Left colon (tissue), 2 donors: Measurements from ENCODE around the gene MPZL3. TPM values are rescaled to one million over a fixed set of nuclear protein-coding genes. Genes with fewer than 3 reads are reported as not detected.

Source experiments
- ATAC-seq: fragments of 200-7000 bp; cut with Tn5 transposase; one replicate; pipeline ENCODE4 v1.9.1; 2020; ENCODE audit warnings: mild to moderate bottlenecking, moderate library complexity
- DNase-seq, 2 donors: peaks; one replicate each; pipeline ENCODE4 v3.0.0-alpha.2; 2020
- intact Hi-C, 2 donors: fragments of 100-400 bp; cut with DNase I in 1 of 2; cut with micrococcal nuclease in 1 of 2; formaldehyde crosslinking; loops; one replicate each; pipeline versions ENCODE4 v1.11.2 to v1.14.0; 2022; cut with DNase I, micrococcal nuclease
- long read RNA-seq: library from polyadenylated mRNA; unstranded; transcript quantifications from one replicate; pipeline ENCODE4 v2.0.0, GENCODE V29; 2021
- total RNA-seq, 2 donors: library from RNA; stranded (reverse); fragmentation: NEBNext Ultra II Directional; extraction: Animal tissue kit (Norgen Biotek cat#: 25700); gene quantifications; one replicate each; pipeline ENCODE4 v1.2.1, GENCODE V29; 2021
- donor health status: DM: no; HTN: no; CAD: no.
- donor health status: DM: yes; HTN: yes; CAD: no.

MPZL3 gene, protein sequence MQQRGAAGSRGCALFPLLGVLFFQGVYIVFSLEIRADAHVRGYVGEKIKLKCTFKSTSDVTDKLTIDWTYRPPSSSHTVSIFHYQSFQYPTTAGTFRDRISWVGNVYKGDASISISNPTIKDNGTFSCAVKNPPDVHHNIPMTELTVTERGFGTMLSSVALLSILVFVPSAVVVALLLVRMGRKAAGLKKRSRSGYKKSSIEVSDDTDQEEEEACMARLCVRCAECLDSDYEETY
- total RNA-seq, result 10 to 100 TPM in 1 of 2 donors, 1 to 10 TPM in 1; 6.3 to 12.8 TPM
- long read RNA-seq, partial matches to known transcripts, result 0 of 9 reads
- long read RNA-seq, other reads (novel, unspliced or antisense), result 4 of 9 reads

DNA sequence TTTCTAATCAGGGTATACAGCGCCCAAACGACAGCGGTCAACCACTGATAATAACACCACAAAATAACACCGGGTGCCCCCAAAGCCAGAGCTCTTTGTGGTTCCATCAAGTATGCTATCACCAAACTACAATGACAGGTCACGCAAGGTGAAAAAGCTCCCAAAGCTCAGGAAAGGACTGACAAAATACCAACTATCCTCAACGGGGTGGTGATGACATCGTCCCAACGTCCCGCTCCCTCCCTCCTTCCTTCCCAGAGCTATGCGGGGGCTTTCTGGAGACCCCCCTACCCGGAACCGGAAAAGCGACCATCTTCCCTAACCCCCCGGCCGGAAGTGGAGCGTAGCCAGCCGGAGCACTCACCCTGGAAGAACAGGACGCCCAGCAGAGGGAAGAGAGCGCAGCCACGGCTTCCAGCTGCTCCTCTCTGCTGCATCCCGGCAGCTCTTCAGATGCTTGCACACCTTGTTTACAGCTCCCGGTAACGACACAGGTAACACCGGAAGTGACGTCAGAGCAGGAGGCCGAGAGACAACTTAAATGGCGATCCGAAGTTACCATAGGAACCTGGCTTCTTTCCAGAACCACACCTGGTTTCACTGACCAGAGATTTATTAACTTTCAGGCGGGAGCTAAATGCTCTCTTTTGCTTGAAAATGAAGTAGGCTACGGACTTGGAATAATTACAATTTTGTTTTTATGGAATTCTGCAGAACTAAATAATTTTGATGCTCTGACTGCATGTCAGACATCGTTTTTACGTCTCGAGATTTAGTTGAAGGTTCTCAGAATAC, at the start of gene MPZL3:
Gene MPZL3 (minus strand): TSS at position 508 of the 795 bp plus-strand sequence. CDS start 71 bp downstream, at position 437.
- peak; percentile 97 for ATAC-seq
- peak; percentile 93 to 96 for DNase-seq
- intact Hi-C loops, result no loop called here

DNA sequence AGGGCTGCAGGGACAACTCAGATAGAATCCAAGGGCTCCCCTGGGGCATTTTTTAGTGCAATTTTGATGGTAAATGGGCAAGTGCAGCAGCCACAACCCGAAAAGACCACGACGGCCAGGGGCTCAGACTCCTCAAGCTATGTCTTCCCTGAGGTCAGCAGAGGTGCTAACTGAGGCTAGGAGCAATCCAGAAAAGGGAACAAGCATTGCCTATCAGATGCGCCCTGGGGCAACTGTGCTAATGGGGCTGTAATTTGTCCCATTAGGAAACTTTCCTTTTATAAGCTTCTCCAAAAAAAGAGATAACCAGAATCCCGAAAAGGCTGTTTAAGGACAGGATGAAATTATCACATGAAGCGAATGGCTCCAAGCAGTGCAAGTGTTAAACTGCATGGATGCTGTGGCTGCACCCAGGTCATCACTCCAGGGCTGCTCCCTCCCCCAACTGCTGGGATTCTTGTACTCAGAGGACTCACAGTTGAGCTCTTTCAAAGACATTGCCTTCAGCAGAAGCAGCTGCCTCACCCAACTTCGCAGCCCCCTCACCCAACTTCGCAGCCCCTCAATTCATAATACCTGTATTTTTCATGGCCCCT, 49.5 kb upstream of the MPZL3 start:
- intact Hi-C loops, result no loop called here
- ATAC-seq, result no peak
- no peak for DNase-seq

DNA sequence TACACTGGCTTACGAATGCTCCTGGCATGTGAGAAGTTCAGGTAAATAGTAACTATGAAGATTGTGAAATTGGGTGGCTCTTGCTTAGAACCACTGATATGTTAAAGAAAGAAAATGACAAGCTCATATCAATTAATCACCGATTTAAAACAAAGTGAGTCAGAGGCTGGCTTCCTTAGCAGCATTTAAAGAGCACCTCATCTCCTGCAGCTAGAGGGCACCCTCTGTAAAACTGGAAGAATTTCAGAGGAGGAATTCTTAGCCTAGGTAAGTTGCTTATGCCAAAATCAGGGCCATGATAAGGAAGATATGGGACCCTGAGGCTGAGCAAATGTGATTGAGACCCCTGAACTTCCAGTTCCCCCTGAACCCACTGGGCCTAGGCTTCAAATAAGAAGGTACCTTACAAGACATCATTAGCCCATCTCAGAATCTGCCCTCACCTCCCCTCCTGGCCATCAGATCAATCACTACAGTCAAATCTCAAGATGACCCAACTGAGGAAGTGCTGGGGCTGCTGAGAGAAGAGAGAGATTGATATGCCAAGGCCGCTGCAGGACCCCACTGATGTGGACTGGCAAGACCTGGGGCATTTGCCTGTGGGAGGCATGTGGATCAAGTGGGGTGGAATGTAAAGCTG, 43.8 kb upstream of the MPZL3 start:
- DNase-seq (peak in 1 of 2 donors; percentile 42), ATAC-seq (peak; percentile 63)
- intact Hi-C loops, result loop anchor here (10.0 kb wide), 1 partner anchor 59 kb away; the partner anchor contains the start of gene UBE4A (in 2 of the 2)

DNA sequence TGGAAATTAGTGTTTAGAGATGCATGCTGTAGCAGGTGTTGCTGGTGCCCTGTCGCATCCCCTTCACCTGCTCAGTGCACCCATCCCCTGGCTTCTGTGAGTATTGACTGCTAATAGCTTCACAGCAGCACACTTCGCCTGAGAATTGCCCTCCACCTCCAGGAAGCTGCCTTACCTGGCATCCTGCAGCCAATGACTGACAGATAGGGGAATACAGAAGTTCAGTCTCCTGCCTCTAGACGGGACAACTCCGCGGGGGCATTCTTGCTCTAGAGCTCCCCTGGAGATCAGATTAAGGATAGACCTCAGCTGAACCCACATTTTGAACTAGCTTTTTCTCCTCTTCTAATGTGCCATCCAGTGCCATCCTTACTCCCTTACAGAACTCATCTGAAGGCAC, 43.0 kb upstream of the MPZL3 start:
- ATAC-seq, result no peak
- intact Hi-C loops, result loop anchor here (10.0 kb wide), 1 partner anchor 60 kb away; the partner anchor contains the start of gene UBE4A (in 2 of the 2)
- no peak for DNase-seq

DNA sequence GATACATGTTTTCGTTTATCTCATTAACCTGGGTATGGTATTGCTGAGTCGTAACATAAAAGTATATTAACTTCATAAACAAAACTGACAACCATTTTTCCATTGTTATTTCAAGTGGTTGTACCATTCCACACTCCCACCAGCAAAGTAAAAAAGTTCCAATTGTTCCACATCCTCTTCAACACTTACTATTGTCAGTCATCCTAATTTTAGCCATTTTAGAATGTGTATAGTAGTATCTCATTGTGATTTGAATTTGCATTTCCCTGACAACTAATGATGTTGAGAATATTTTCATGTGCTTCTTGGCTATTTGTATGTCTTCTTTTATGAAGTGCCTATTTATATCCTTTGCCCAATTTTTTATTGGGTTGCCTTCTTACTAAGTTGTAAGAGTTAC, 41.9 kb upstream of the MPZL3 start:
- DNase-seq (no peak), ATAC-seq (no peak)
- intact Hi-C loops, result loop anchor here (5.0 to 10.0 kb wide), 2 partner anchors 61 to 97 kb away; partner anchors contain the start of gene UBE4A (in 2 of the 2)

DNA sequence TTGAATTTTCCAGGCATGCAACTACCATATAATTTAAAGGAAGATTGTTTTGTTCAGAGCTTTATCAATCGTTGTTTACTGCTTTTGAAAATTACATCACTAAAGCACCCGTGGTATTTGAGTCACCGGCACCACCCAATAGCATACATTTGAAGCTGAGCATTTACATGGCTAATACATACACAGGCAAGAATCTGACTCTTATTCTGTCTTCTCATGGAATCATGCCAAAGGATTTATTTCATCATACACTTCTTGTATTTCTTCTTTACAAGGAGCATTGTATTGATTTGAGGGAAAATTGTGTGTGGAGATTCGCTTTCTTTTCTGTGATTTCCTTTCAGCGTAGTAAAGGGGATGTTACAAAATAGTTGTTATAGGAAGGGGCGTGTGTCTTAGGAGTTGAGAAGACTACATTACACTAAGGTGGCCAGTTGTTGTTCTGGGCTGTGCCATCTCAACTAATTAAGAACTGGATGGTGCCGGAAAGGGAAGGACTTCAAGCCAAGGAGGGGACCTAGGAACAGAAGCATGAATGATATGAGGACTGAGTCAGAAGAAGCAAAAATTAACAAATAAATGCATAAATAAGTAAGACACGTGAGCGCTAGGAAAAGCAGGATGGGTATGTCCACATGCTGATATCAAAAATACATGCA, 39.4 kb upstream of the MPZL3 start:
- ATAC-seq, result no peak

DNA sequence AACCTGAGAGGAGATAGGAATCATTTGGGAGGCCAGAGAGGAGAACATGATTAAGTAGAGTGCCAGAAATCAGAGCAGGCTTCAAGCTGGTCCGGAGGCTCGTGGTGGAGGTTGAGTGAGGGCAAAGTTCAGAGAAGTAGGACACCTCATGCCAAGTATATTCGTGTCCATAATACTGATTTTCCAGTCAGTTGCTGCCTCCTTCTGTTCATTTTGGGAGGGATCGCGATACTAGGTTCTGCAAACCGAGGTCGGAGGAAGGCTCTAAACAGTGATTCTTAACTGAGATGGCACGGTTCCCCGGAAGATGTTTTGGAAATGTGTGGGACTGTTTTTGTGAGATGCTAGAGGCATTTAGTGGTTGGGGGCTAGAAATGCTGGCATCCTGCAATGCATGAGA, 38.8 kb upstream of the MPZL3 start:
- ATAC-seq, result peak; percentile 89
- intact Hi-C loops, result loop anchor here (5.0 to 10.0 kb wide), 2 partner anchors 64 to 94 kb away; partner anchors contain the start of gene UBE4A (in 2 of the 2)
- peak; percentile 45 to 53 for DNase-seq

More for the DNA sequence above, 39.4 kb upstream of the MPZL3 start:
- intact Hi-C loops, result loop anchor here (5.0 to 10.0 kb wide), 2 partner anchors 63 to 94 kb away; partner anchors contain the start of gene UBE4A (in 2 of the 2)
- DNase-seq, result no peak

DNA sequence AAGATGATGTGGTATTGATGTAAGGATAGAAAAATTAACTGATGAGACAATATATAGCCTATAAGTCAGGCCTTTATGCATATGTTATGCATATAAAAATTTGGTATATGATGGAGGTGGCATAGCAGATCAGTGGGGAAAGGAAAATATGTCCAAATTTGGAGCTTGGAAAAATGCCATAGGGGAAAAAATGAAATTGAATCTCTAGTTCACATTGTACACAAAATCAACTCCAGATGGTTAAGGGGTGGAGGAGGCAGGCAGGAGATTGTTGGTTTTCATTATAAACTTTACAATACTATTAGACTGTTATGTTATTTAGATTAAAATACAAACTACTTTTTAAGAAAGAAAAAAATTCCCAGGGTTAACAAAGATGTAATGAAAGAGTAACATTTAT, 37.2 kb upstream of the MPZL3 start:
- ATAC-seq, result no peak
- no peak for DNase-seq
- intact Hi-C loops, result no loop called here

DNA sequence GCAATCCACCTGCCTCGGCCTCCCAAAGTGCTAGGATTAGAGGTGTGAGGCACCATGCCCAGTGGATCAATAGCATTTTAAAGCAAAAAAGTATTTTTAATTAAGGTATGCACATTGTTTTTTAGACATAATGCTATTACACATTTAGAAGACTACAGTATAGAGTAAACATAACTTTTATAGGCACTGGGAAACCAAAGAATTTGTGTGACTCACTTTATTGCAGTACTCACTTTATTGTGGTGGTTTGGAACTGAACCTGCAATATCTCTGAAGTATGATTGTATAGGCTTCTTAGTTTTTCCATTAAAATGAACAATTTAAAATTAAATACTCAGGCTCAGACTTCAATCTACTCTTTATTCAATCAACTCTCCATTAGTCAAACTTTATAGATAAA, 34.8 kb upstream of the MPZL3 start:
- ATAC-seq (peak; percentile 71), DNase-seq (no peak)
- intact Hi-C loops, result no loop called here

DNA sequence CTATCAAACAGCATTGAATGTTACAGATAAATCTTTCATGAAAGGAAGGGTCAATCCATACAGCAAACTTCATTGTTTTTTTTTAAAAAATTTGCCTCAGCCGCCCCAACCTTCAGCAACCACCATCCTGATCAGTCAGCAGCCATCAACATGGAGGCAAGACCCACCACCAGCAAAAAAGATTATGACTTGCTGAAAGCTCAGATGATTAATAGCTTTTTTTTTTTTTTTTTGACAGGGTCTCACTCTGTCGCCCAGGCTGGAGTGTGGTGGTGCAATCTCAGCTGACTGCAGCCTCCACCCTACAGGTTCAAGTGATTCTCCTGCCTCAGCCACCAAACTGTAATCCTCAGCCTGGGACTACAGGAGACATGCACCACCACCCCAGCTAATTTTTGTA, 34.4 kb upstream of the MPZL3 start:
- intact Hi-C loops, result no loop called here
- ATAC-seq, result no peak
- no peak for DNase-seq

DNA sequence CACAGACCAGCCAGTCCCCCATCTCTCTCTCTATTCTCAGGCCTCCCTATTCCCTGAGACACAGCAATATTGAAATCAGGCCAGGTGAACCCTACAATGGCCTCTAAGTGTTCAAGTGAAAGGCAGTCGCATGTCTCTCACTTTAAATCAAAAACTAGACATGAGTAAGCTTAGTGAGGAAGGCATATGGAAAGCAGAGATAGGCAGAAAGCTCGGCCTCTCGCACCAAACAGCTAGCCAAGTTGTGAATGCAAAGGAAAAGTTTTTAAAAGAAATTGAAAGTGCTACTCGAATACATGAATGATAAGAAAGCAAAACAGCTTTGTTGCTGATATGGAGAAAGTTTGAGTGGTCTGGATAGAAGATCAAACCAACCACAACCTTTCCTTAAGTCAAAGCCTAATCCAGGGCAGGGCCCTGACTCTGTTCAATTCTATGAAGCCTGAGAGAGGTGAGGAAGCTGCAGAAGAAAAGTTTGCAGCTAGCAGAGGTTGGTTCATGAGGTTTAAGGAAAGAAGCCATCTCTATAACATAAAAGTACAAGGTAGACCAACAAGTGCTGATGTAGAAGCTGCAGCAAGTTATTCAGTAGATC, 31.7 kb upstream of the MPZL3 start:
- intact Hi-C loops, result no loop called here
- ATAC-seq, result peak; percentile 4

DNA sequence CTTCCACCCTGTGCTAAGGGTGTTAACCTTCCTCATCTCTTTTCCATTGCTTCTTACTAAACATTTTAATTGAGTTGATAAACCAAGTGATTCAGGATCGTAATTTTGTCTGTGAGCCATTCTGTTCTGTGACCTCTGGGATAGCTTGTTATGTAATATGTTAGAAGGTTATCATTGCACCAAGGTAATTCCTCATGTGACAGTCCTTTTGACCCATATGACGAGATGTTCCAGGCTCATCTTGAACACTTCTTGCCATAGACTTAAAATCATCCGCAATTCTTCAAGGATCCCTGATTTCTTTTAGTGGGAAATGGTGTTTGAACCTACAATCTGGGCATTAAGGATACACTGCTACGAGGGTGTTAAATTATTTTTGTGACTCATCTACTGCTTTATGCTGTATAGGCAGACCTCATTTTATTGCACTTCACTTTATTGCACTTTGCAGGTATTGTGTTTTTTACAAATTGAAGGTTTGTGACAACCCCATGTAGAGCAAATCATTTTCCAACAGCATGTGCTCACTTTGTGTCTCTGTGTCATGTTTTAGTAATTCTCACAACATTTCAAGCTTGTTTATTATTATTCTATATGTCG, 31.0 kb upstream of the MPZL3 start:
- ATAC-seq, result peak; percentile 72
- intact Hi-C loops, result no loop called here
- no peak for DNase-seq

More for the DNA sequence above, 31.7 kb upstream of the MPZL3 start:
- no peak for DNase-seq

DNA sequence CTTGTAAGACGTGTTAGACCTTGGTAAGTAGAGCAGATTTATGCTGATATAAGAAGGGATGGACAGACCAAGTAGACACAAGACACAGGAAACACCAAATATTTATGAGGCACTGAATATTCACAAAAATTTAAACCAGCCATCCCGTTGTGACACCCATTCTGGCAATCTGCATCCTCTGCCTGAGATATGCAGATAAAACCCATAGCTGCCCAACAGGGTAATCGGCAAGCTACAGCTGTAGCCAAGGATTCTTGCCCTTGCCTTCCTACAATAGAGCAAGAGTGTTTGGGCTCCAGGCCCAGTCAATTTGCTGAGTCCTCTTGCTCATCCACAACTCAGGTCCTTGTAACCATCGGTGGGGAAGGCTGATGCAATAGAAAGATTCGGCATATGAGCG, 30.4 kb upstream of the MPZL3 start:
- no peak for ATAC-seq
- intact Hi-C loops, result no loop called here
- no peak for DNase-seq

DNA sequence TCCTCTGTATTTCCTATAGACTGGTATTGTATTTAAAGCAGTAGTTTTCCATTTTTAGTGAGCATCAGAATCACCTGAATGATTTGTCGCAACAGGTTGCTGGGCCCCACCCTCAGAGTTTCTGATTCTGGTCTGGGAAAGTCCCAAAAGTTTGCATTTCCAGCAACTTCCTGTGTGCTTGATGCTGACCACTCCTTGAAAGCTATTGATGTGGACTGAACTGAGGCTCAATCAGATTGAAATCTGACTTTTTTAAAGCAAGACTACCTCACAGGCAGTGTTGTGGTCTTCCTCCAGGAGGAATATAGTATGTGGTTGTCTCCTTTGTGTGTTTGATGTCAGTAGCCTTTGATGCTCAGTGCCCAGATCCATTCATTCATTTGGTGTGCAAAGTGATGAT, 29.1 kb upstream of the MPZL3 start:
- no peak for DNase-seq
- intact Hi-C loops, result no loop called here
- ATAC-seq, result no peak

DNA sequence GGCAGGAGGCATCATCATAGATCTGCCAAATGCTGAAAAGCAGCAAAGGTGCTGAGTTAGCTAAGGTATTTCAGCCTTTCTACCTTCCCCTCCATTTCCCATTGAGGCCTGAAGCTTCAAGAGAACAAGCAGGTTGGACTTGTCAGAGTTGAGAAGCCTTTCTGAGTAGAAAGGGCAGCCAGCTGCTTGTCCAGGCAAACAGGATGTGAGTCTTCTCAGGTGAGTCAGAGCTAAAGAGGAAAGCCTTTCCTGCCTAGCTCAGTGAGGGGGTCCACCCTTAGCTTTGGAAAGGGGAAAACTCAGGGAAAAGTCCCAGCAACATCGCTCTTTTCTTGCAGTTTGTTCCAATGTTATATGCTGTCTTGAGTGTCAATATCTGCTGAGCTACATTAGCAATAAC, 25.1 kb upstream of the MPZL3 start:
- intact Hi-C loops, result no loop called here
- no peak for DNase-seq
- ATAC-seq, result peak; percentile 44

DNA sequence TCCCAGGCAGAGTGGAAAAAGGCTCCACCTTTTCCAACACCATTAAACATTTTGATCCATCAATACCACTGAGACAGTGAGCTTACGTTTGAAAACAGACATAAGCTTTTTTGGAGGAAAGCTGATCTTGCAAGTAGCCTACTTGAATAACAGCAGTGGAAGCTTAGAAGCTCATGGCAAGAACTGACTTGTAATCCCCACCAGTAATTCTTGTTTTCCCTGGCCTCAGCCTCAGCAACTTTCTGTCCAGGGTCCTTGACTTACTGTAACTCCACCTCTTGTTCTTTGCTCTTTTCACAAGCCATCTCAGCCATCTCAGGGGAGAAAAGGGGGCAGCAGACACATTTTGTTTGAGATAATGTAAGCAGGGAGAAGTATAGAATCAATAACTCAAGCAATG, 24.3 kb upstream of the MPZL3 start:
- DNase-seq, result no peak
- no peak for ATAC-seq
- intact Hi-C loops, result no loop called here

DNA sequence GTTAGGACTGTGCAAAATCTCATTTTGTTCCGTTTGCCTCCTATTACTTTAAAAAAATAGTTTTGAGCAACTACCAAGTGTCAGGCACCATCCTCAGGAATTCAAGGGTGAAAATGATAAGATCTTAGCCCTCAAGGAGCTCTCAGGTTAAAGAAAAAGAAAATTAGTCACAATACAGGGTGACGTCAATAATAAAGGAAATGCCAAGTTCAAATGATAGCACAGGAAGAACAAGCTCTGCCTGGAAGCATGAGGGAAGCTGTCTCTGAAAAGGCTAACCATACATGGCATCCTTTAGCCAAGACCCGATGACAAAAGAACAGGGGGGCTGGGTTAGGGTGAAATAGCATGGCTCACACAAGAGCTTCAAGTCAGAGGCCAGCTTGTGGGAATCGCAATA, 23.0 kb upstream of the MPZL3 start:
- ATAC-seq (no peak), DNase-seq (no peak)
- intact Hi-C loops, result no loop called here

DNA sequence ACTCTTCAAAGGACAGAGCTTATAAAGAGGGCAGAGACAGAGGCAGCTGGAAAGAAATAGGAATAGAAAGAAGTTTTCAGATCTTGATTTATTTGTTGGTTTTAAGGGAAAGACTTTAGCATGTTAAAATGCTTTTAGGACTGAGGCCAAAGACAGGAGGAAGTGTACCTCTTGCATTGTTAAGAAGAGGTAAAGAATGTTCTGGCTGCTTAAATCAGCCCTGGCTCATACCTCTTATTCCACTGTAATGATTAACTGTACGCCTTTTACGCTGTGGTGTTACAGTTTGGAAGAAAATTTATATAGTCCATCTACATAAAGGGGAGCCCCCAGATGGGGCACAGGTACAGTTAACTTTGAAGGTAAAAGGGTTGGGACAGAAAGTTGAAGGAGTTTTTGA, 22.0 kb upstream of the MPZL3 start:
- ATAC-seq, result peak; percentile 89
- intact Hi-C loops, result no loop called here
- DNase-seq, result no peak
